ENCODE data around the gene CXCR4.

DNA sequence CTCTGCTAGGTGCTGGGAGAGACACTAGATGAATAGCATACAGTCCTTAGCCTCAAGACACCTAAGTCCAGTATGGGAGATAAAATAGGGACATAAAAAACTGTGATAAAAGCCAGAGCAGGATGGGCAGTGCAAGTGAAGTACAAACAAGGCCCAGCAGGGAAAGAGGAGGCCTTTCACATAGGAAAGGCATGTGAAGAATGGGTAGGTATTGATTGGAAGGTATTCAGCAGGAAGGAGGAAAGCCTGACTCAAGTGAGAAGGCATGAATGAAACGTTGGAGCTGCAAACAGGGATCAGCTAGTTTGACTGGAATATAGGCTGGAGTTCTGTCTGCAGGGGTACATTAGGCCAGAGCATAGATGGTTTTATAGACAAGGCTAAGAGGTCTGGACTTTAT lies 11.0 kb upstream of the CXCR4 start:
- TF ChIP-seq, protein P1, sequence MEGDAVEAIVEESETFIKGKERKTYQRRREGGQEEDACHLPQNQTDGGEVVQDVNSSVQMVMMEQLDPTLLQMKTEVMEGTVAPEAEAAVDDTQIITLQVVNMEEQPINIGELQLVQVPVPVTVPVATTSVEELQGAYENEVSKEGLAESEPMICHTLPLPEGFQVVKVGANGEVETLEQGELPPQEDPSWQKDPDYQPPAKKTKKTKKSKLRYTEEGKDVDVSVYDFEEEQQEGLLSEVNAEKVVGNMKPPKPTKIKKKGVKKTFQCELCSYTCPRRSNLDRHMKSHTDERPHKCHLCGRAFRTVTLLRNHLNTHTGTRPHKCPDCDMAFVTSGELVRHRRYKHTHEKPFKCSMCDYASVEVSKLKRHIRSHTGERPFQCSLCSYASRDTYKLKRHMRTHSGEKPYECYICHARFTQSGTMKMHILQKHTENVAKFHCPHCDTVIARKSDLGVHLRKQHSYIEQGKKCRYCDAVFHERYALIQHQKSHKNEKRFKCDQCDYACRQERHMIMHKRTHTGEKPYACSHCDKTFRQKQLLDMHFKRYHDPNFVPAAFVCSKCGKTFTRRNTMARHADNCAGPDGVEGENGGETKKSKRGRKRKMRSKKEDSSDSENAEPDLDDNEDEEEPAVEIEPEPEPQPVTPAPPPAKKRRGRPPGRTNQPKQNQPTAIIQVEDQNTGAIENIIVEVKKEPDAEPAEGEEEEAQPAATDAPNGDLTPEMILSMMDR (conservative IDR thresholded peaks at IDR 0.05; ENCODE audit: low read depth in 2 of 2): no peak
- no peak for TF ChIP-seq EZH2 (IDR thresholded peaks at IDR 0.05; ENCODE audit: low read depth, unreplicated experiment)
- TF ChIP-seq JUNB (IDR thresholded peaks at IDR 0.05; ENCODE audit: unreplicated experiment): no peak
- TF ChIP-seq EZH2phosphoT487 (IDR thresholded peaks at IDR 0.05; ENCODE audit: unreplicated experiment): no peak
- TF ChIP-seq, protein P2, sequence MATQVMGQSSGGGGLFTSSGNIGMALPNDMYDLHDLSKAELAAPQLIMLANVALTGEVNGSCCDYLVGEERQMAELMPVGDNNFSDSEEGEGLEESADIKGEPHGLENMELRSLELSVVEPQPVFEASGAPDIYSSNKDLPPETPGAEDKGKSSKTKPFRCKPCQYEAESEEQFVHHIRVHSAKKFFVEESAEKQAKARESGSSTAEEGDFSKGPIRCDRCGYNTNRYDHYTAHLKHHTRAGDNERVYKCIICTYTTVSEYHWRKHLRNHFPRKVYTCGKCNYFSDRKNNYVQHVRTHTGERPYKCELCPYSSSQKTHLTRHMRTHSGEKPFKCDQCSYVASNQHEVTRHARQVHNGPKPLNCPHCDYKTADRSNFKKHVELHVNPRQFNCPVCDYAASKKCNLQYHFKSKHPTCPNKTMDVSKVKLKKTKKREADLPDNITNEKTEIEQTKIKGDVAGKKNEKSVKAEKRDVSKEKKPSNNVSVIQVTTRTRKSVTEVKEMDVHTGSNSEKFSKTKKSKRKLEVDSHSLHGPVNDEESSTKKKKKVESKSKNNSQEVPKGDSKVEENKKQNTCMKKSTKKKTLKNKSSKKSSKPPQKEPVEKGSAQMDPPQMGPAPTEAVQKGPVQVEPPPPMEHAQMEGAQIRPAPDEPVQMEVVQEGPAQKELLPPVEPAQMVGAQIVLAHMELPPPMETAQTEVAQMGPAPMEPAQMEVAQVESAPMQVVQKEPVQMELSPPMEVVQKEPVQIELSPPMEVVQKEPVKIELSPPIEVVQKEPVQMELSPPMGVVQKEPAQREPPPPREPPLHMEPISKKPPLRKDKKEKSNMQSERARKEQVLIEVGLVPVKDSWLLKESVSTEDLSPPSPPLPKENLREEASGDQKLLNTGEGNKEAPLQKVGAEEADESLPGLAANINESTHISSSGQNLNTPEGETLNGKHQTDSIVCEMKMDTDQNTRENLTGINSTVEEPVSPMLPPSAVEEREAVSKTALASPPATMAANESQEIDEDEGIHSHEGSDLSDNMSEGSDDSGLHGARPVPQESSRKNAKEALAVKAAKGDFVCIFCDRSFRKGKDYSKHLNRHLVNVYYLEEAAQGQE (IDR thresholded peaks at IDR 0.05; ENCODE audit: unreplicated experiment): no peak
- no peak for TF ChIP-seq NANOG (IDR thresholded peaks at IDR 0.05; ENCODE audit: borderline replicate concordance)
- TF ChIP-seq, protein P3, sequence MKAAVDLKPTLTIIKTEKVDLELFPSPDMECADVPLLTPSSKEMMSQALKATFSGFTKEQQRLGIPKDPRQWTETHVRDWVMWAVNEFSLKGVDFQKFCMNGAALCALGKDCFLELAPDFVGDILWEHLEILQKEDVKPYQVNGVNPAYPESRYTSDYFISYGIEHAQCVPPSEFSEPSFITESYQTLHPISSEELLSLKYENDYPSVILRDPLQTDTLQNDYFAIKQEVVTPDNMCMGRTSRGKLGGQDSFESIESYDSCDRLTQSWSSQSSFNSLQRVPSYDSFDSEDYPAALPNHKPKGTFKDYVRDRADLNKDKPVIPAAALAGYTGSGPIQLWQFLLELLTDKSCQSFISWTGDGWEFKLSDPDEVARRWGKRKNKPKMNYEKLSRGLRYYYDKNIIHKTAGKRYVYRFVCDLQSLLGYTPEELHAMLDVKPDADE (IDR thresholded peaks at IDR 0.05): no peak
- TF ChIP-seq STAT1 (IDR thresholded peaks at IDR 0.05; ENCODE audit: unreplicated experiment): no peak
